OCI-LY3 (cell line): ENCODE results near the gene C17orf100.
"Not testable (repeated sequence)": the region's sequence is repeated elsewhere in the genome, so short reads cannot be mapped to it uniquely, and the experiment has no call there.

Source experiments
- H2AFZ ChIP-seq: fragments of 200-600, 300-600 bp; shearing (Covaris generic); 2 replicates; pipeline ENCODE4 v1.6.0; 2014; ENCODE audit warnings: antibody characterized with exemption, low read depth, low read length
- H3K27ac ChIP-seq: fragments of 200-600, 300-600 bp; sonication (generic); 2 replicates; pipeline ENCODE4 v1.5.1; 2014; ENCODE audit warnings: mild to moderate bottlenecking, low read length, moderate library complexity, mixed read lengths
- H3K27me3 ChIP-seq: fragments of 200-600, 300-600 bp; sonication (generic); 2 replicates; pipeline ENCODE4 v1.6.1; 2014; ENCODE audit warnings: low read depth, low read length, mixed read lengths
- H3K36me3 ChIP-seq: fragments of 200-600, 300-600 bp; sonication (generic); replicated peaks from 2 replicates; pipeline ENCODE3; 2014; ENCODE audit warnings: low read depth, low read length, mixed read lengths
- H3K4me1 ChIP-seq: fragments of 300-600, 200-600 bp; sonication (generic); 2 replicates; pipeline ENCODE4 v1.6.1; 2014; ENCODE audit warnings: low read length, mixed read lengths
- H3K4me2 ChIP-seq: fragments of 200-600, 300-600 bp; sonication (generic); 2 replicates; pipeline ENCODE4 v1.6.1; 2014; ENCODE audit warnings: low read length, mixed read lengths
- H3K4me3 ChIP-seq: fragments of 300-600, 200-600 bp; sonication (generic); 2 replicates; pipeline ENCODE4 v1.5.1; 2014; ENCODE audit warnings: antibody characterized with exemption, mild to moderate bottlenecking, low read length, moderate library complexity
- H3K79me2 ChIP-seq: fragments of 300-600, 200-600 bp; shearing (Covaris generic); 2 replicates; pipeline ENCODE4 v1.6.1; 2014; ENCODE audit warnings: mild to moderate bottlenecking, low read length, mixed read lengths
- H3K9ac ChIP-seq: fragments of 300-600, 200-600 bp; shearing (Covaris generic); 2 replicates; pipeline ENCODE4 v1.6.0; 2014; ENCODE audit warnings: mild to moderate bottlenecking, low read length, moderate library complexity
- H3K9me3 ChIP-seq: fragments of 200-600, 300-600 bp; shearing (Covaris generic); 2 replicates; pipeline ENCODE4 v1.6.1; 2014; ENCODE audit warnings: low read length, mixed read lengths; ENCODE audit not compliant: insufficient read depth
- H4K20me1 ChIP-seq: fragments of 200-600, 300-600 bp; sonication (generic); 2 replicates; pipeline ENCODE4 v1.6.1; 2016; ENCODE audit warnings: low read length, mixed read lengths; ENCODE audit not compliant: insufficient read depth
- EZH2phosphoT487 ChIP-seq: fragments of 200-600 bp; shearing (Covaris generic); IDR thresholded peaks from 2 replicates; pipeline ENCODE4 v1.6.1; 2018; ENCODE audit warnings: antibody characterized with exemption, mixed run types, low read depth
- TF ChIP-seq, protein P1 (sequence below): fragments of 200-600, 300-600 bp; sonication (generic); IDR thresholded peaks from 2 replicates; pipeline ENCODE4 v1.5.1; 2014; ENCODE audit warnings: antibody characterized with exemption, low read length, low read depth

Gene C17orf100

GRCh38 chr17:6660805-6661463 lies 9.4 kb downstream of the C17orf100 start:
- Histone ChIP-seq H3K4me1 (peaks cover 17% of the 10 kb centered on the region), H4K20me1 (no peaks in the 10 kb centered on the region), H3K27ac (peak overlapping the region; percentile 63), H3K27me3 (no peaks in the 10 kb centered on the region), H3K9ac (peak overlapping the region; percentile 24; the same call in 1 of the 2 replicates), H3K4me2 (peak overlapping the region; percentile 81), H2AFZ (no peak overlapping the region), H3K36me3 (no peaks in the 10 kb centered on the region), H3K9me3 (no peaks in the 10 kb centered on the region), H3K4me3 (peak overlapping the region; percentile 59), H3K79me2 (peaks cover 4% of the 10 kb centered on the region; the same call in 1 of the 2 replicates)
- TF ChIP-seq, protein P1, sequence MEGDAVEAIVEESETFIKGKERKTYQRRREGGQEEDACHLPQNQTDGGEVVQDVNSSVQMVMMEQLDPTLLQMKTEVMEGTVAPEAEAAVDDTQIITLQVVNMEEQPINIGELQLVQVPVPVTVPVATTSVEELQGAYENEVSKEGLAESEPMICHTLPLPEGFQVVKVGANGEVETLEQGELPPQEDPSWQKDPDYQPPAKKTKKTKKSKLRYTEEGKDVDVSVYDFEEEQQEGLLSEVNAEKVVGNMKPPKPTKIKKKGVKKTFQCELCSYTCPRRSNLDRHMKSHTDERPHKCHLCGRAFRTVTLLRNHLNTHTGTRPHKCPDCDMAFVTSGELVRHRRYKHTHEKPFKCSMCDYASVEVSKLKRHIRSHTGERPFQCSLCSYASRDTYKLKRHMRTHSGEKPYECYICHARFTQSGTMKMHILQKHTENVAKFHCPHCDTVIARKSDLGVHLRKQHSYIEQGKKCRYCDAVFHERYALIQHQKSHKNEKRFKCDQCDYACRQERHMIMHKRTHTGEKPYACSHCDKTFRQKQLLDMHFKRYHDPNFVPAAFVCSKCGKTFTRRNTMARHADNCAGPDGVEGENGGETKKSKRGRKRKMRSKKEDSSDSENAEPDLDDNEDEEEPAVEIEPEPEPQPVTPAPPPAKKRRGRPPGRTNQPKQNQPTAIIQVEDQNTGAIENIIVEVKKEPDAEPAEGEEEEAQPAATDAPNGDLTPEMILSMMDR, result no peak
- no peak for TF ChIP-seq EZH2phosphoT487

- no peaks in the 10 kb centered on the region for H3K36me3 ChIP-seq
- TF ChIP-seq, protein P1, result no peak
- no peak for TF ChIP-seq EZH2phosphoT487
Measured at GRCh38 chr17:6661464-6661848, 9.9 kb downstream of the C17orf100 start.

GRCh38 chr17:6663200-6663599 lies 11.6 kb downstream of the C17orf100 start:
- peaks cover 17% of the 10 kb centered on the region for H3K4me1 ChIP-seq
- not testable (repeated sequence) for H4K20me1 ChIP-seq, H3K9ac ChIP-seq, H3K4me2 ChIP-seq, H2AFZ ChIP-seq, H3K79me2 ChIP-seq, H3K27ac ChIP-seq, H3K9me3 ChIP-seq, H3K27me3 ChIP-seq, H3K4me3 ChIP-seq, H3K36me3 ChIP-seq

More at GRCh38 chr17:6661464-6661848, 9.9 kb downstream of the C17orf100 start:
- Histone ChIP-seq H3K27me3 (no peaks in the 10 kb centered on the region), H3K27ac (no peak overlapping the region), H2AFZ (no peak overlapping the region), H3K4me3 (peak overlapping the region; percentile 56; the same call in 1 of the 2 replicates), H3K4me1 (peaks cover 17% of the 10 kb centered on the region), H3K9ac (no peak overlapping the region), H4K20me1 (no peaks in the 10 kb centered on the region), H3K79me2 (peaks cover 4% of the 10 kb centered on the region; the same call in 1 of the 2 replicates), H3K4me2 (peak overlapping the region; percentile 81), H3K9me3 (no peaks in the 10 kb centered on the region)

GRCh38 chr17:6666077-6666521 lies 14.5 kb downstream of the C17orf100 start:
- Histone ChIP-seq H2AFZ (no peak overlapping the region), H4K20me1 (no peaks in the 10 kb centered on the region), H3K9me3 (no peaks in the 10 kb centered on the region), H3K36me3 (no peaks in the 10 kb centered on the region), H3K27ac (no peak overlapping the region), H3K9ac (no peak overlapping the region), H3K4me3 (no peak overlapping the region), H3K27me3 (no peaks in the 10 kb centered on the region), H3K79me2 (no peaks in the 10 kb centered on the region), H3K4me1 (peaks cover 7% of the 10 kb centered on the region), H3K4me2 (peak overlapping the region; percentile 12; the same call in 1 of the 2 replicates)
- TF ChIP-seq EZH2phosphoT487, result no peak
- TF ChIP-seq, protein P1, result peak; percentile 70
